HG03558 (cell line): Measurements from ENCODE around the gene CSPG4.
"Not testable (repeated sequence)": the region's sequence is repeated elsewhere in the genome, so short reads cannot be mapped to it uniquely, and the experiment has no call there.

ENCODE experiments used
- ATAC-seq: cut with Tn5 transposase; IDR thresholded peaks from one replicate; pipeline ENCODE4 v1.9.1; 2021; ENCODE audit warnings: moderate number of reproducible peaks; ENCODE audit not compliant: unreplicated experiment; ENCODE audit errors: extremely low read depth

CSPG4 gene

GRCh38 chr15:75706682-75706954 is 6.0 kb downstream of the CSPG4 start:
- ATAC-seq = no peak

- ATAC-seq = no peak
Observed at GRCh38 chr15:75705854-75706681, 6.6 kb downstream of the CSPG4 start.

GRCh38 chr15:75705375-75705774 is 7.3 kb downstream of the CSPG4 start:
- not testable (repeated sequence) for ATAC-seq

- no peak for ATAC-seq
Observed at GRCh38 chr15:75704618-75705017, 8.0 kb downstream of the CSPG4 start.

- no peak for ATAC-seq
Observed at GRCh38 chr15:75704263-75704615, 8.4 kb downstream of the CSPG4 start.

GRCh38 chr15:75703440-75704262 is 9.0 kb downstream of the CSPG4 start:
- not testable (repeated sequence) for ATAC-seq

GRCh38 chr15:75702436-75702835 is 10.2 kb downstream of the CSPG4 start:
- no peak for ATAC-seq

GRCh38 chr15:75701071-75702003 is 11.3 kb downstream of the CSPG4 start:
- ATAC-seq = not testable (repeated sequence)

- not testable (repeated sequence) for ATAC-seq
Observed at GRCh38 chr15:75699961-75700874, 12.4 kb downstream of the CSPG4 start.

GRCh38 chr15:75699517-75699916 is 13.1 kb downstream of the CSPG4 start:
- not testable (repeated sequence) for ATAC-seq

GRCh38 chr15:75697974-75698747 is 14.5 kb downstream of the CSPG4 start:
- not testable (repeated sequence) for ATAC-seq

- no peak for ATAC-seq
Observed at GRCh38 chr15:75697523-75697922, 15.1 kb downstream of the CSPG4 start.

- ATAC-seq = no peak
Observed at GRCh38 chr15:75696854-75697259, 15.8 kb downstream of the CSPG4 start.

GRCh38 chr15:75696311-75696720 is 16.3 kb downstream of the CSPG4 start:
- ATAC-seq = no peak

- no peak for ATAC-seq
Observed at GRCh38 chr15:75695634-75696310, 16.9 kb downstream of the CSPG4 start.

- ATAC-seq = no peak
Observed at GRCh38 chr15:75695220-75695619, 17.4 kb downstream of the CSPG4 start.

GRCh38 chr15:75694241-75695182 is 18.1 kb downstream of the CSPG4 start:
- ATAC-seq = no peak
